Activated gamma-delta T cell treated with Interleukin-2 at 50 U/mL for 16 hours (primary cell): ENCODE measurements around the gene KIAA0753.
"Not testable (repeated sequence)": the region's sequence is repeated elsewhere in the genome, so short reads cannot be mapped to it uniquely, and the experiment has no call there.

Experiments used
- DNase-seq: peaks from one replicate; pipeline ENCODE4 v3.0.0-alpha.2; 2020

Gene KIAA0753

GRCh38 chr17:6596081-6596480, 44.4 kb downstream of the KIAA0753 start:
- no peak for DNase-seq

GRCh38 chr17:6593371-6593770, 47.1 kb downstream of the KIAA0753 start:
- not testable (repeated sequence) for DNase-seq

GRCh38 chr17:6592173-6592572, 48.3 kb downstream of the KIAA0753 start:
- DNase-seq: no peak

GRCh38 chr17:6591599-6592158, 48.8 kb downstream of the KIAA0753 start:
- DNase-seq: no peak

- DNase-seq: no peak
Observed at GRCh38 chr17:6589266-6589946, 51.1 kb downstream of the KIAA0753 start.

GRCh38 chr17:6588165-6588564, 52.3 kb downstream of the KIAA0753 start:
- DNase-seq: no peak

- DNase-seq: no peak
Observed at GRCh38 chr17:6587310-6587709, 53.2 kb downstream of the KIAA0753 start.

GRCh38 chr17:6583411-6583810, 57.1 kb downstream of the KIAA0753 start:
- no peak for DNase-seq

- no peak for DNase-seq
Observed at GRCh38 chr17:6580625-6581024, 59.9 kb downstream of the KIAA0753 start.

GRCh38 chr17:6578491-6578890, 62.0 kb downstream of the KIAA0753 start:
- no peak for DNase-seq

- no peak for DNase-seq
Observed at GRCh38 chr17:6577686-6578263, 62.7 kb downstream of the KIAA0753 start.

- DNase-seq: no peak
Observed at GRCh38 chr17:6576038-6576785, 64.3 kb downstream of the KIAA0753 start.

GRCh38 chr17:6575596-6575988, 64.9 kb downstream of the KIAA0753 start:
- no peak for DNase-seq

GRCh38 chr17:6574687-6575595, 65.6 kb downstream of the KIAA0753 start:
- DNase-seq: peak; percentile 28

GRCh38 chr17:6573982-6574686, 66.4 kb downstream of the KIAA0753 start:
- no peak for DNase-seq

GRCh38 chr17:6573495-6573894, 67.0 kb downstream of the KIAA0753 start:
- not testable (repeated sequence) for DNase-seq

GRCh38 chr17:6572972-6573370, 67.5 kb downstream of the KIAA0753 start:
- no peak for DNase-seq

- no peak for DNase-seq
Observed at GRCh38 chr17:6571452-6571781, 69.1 kb downstream of the KIAA0753 start.

GRCh38 chr17:6570731-6571451, 69.6 kb downstream of the KIAA0753 start:
- no peak for DNase-seq

- no peak for DNase-seq
Observed at GRCh38 chr17:6569370-6570285, 70.9 kb downstream of the KIAA0753 start.
